SK-N-MC (cell line): ENCODE results near the gene ENKUR.

Source experiments
- EZH2 ChIP-seq: fragments of 200-600 bp; sonication (generic); IDR thresholded peaks from one replicate; pipeline ENCODE4 v1.6.1; 2017; ENCODE audit warnings: antibody characterized with exemption
- FOXP2 ChIP-seq: optimal IDR thresholded peaks from 2 replicates; pipeline ENCODE3; 2011; ENCODE audit warnings: mild to moderate bottlenecking, moderate library complexity; ENCODE audit not compliant: insufficient read depth; ENCODE audit errors: extremely low read length, control extremely low read depth

DNA sequence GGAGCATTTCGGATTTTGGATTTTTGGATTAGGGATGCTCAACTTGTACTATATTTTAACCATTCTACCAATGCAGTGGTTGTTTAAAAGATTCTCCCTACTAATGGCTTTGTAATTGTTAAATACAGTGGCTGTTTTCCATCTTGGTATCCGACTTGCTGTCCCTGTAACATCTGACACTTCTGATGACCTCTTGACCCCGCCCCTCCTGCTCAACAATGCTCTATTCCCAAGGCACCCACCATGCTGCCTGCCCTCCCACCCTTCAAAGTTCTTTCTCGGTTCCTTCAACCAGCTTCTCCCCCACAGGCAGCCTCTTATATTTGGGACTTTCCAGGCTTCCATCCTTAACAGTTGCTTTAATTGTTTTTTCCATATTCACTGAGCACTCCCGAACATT lies 65.5 kb downstream of the ENKUR start:
- TF ChIP-seq EZH2 (no peak), FOXP2 (no peak)
